Stimulated activated CD8-positive, alpha-beta memory T cell treated with anti-CD3 and anti-CD28 coated beads, Interleukin-7, amount 100 ng/mL, for 48 hours (primary cell): ENCODE measurements around the gene ADIPOR1.
"Not testable (repeated sequence)": the region's sequence is repeated elsewhere in the genome, so short reads cannot be mapped to it uniquely, and the experiment has no call there.

Experiments used
- DNase-seq, 2 donors: peaks; one replicate each; pipeline ENCODE4 v3.0.0-alpha.2; 2020; ENCODE audit warnings: low read depth in 1 of 2; ENCODE audit errors: extremely low read depth in 1 of 2

The ADIPOR1 gene

GRCh38 chr1:202957733-202958543, at the start of gene ADIPOR1:
TSS of gene ADIPOR1 (minus strand) at chr1:202958312. CDS start at chr1:202951070, 7,242 bp downstream.
- DNase-seq, result peak; percentile 83 to 87

GRCh38 chr1:203006948-203007871, 49.1 kb upstream of the ADIPOR1 start, which contains the start of gene TMEM183A:
TSS of gene TMEM183A (plus strand) at chr1:203007374. CDS start at chr1:203007466, 92 bp downstream.
- peak; percentile 82 to 96 for DNase-seq

- not testable (repeated sequence) for DNase-seq
These were observed 47.5 kb upstream of the ADIPOR1 start for GRCh38 chr1:203005395-203006142.

GRCh38 chr1:203002951-203003350, 44.8 kb upstream of the ADIPOR1 start:
- no peak for DNase-seq

- no peak for DNase-seq
These were observed 43.9 kb upstream of the ADIPOR1 start for GRCh38 chr1:203001986-203002385.

- no peak for DNase-seq
These were observed 42.3 kb upstream of the ADIPOR1 start for GRCh38 chr1:203000217-203000944.

GRCh38 chr1:202998836-202999750, 41.0 kb upstream of the ADIPOR1 start:
- peak in 1 of 2 donors; percentile 19 for DNase-seq

GRCh38 chr1:202994756-202995155, 36.6 kb upstream of the ADIPOR1 start:
- DNase-seq, result no peak

GRCh38 chr1:202991112-202991511, 33.0 kb upstream of the ADIPOR1 start:
- DNase-seq, result no peak

- no peak for DNase-seq
These were observed 31.8 kb upstream of the ADIPOR1 start for GRCh38 chr1:202989879-202990278.

- DNase-seq, result no peak
These were observed 29.9 kb upstream of the ADIPOR1 start for GRCh38 chr1:202987922-202988583.

GRCh38 chr1:202987255-202987654, 29.1 kb upstream of the ADIPOR1 start:
- no peak for DNase-seq

GRCh38 chr1:202986120-202986519, 28.0 kb upstream of the ADIPOR1 start:
- not testable (repeated sequence) for DNase-seq

- DNase-seq, result no peak
These were observed 24.8 kb upstream of the ADIPOR1 start for GRCh38 chr1:202982715-202983430.

GRCh38 chr1:202981939-202982338, 23.8 kb upstream of the ADIPOR1 start:
- no peak for DNase-seq

GRCh38 chr1:202979459-202979858, 21.3 kb upstream of the ADIPOR1 start:
- DNase-seq, result no peak

- no peak for DNase-seq
These were observed 18.5 kb upstream of the ADIPOR1 start for GRCh38 chr1:202976633-202977032.

GRCh38 chr1:202974856-202975255, 16.7 kb upstream of the ADIPOR1 start:
- DNase-seq, result no peak
